K562 (cell line): ENCODE measurements around the gene MUC5B. TPM values are rescaled to one million over a fixed set of nuclear protein-coding genes. Genes with fewer than 3 reads are reported as not detected.
A peak's percentile ranks its signal among the peaks of the same experiment; 100 is the strongest.

Source experiments
- ATF7 ChIP-seq: fragments of 450-650 bp; IDR thresholded peaks from 2 replicates; pipeline ENCODE4 v1.7.1; 2014; ENCODE audit warnings: mild to moderate bottlenecking, moderate library complexity
- BCLAF1 ChIP-seq, 2 experiments: fragments of 450-650 bp in 1 of 2; IDR thresholded peaks; 2 replicates each; pipeline ENCODE4 v1.6.1; 2011 to 2017; ENCODE audit warnings: low read depth in 2 of 2, antibody characterized with exemption in 1 of 2, borderline replicate concordance in 1 of 2, low read length in 1 of 2, mild to moderate bottlenecking in 1 of 2, mixed read lengths in 1 of 2; ENCODE audit not compliant: control insufficient read depth in 1 of 2
- CCNT2 ChIP-seq: IDR thresholded peaks from 2 replicates; pipeline ENCODE4 v1.6.1; 2011; ENCODE audit warnings: borderline replicate concordance, low read depth, mild to moderate bottlenecking, moderate library complexity, mixed read lengths, low read length; ENCODE audit not compliant: insufficient read length; ENCODE audit errors: extremely low read depth
- ESRRA ChIP-seq: fragments of 450-650 bp; IDR thresholded peaks from 2 replicates; pipeline ENCODE4 v1.6.1; 2014; ENCODE audit warnings: low read depth, mild to moderate bottlenecking, moderate library complexity, borderline replicate concordance
- HDAC1 ChIP-seq, 2 experiments: fragments of 450-650 bp; IDR thresholded peaks; 2 replicates each; pipeline ENCODE4 v1.6.1; 2016 to 2017; ENCODE audit warnings: inconsistent platforms in 1 of 2, mild to moderate bottlenecking in 1 of 2, moderate library complexity in 1 of 2
- HMBOX1 ChIP-seq: sonication (generic); IDR thresholded peaks from 2 replicates; pipeline ENCODE4 v1.6.1; 2016
- HMGN3 ChIP-seq: IDR thresholded peaks from 2 replicates; pipeline ENCODE4 v1.6.1; 2011; ENCODE audit warnings: borderline replicate concordance, low read depth, mild to moderate bottlenecking, mixed read lengths, low read length; ENCODE audit not compliant: insufficient read length; ENCODE audit errors: extremely low read depth
- ILF3 ChIP-seq: fragments of 450-650 bp; IDR thresholded peaks from 2 replicates; pipeline ENCODE4 v1.6.1; 2018; ENCODE audit warnings: antibody characterized with exemption, mild to moderate bottlenecking, moderate library complexity, borderline replicate concordance
- MAZ ChIP-seq, 2 experiments: fragments of 450-650 bp in 1 of 2; sonication (generic) in 1 of 2; formaldehyde crosslinking; IDR thresholded peaks in 1 of 2; conservative IDR thresholded peaks in 1 of 2; 2 replicates each; pipeline versions ENCODE4 v1.4.0 to v1.5.0; 2020; ENCODE audit warnings: mild to moderate bottlenecking in 1 of 2, missing genetic modification reagents in 1 of 2
- NCOA1 ChIP-seq: fragments of 450-650 bp; IDR thresholded peaks from 2 replicates; pipeline ENCODE4 v1.6.1; 2016; ENCODE audit warnings: low read depth
- NEUROD1 ChIP-seq: fragments of 150-350 bp; IDR thresholded peaks from 2 replicates; pipeline ENCODE4 v1.6.1; 2014; ENCODE audit warnings: borderline replicate concordance, low read length, low read depth; ENCODE audit not compliant: partially characterized antibody
- PHF8 ChIP-seq: fragments of 200-600 bp; sonication (generic); IDR thresholded peaks from 2 replicates; pipeline ENCODE4 v1.6.1; 2012; ENCODE audit warnings: mixed run types, mild to moderate bottlenecking, inconsistent platforms, low read length, moderate library complexity, borderline replicate concordance
- RAD51 ChIP-seq: fragments of 450-650 bp; IDR thresholded peaks from 2 replicates; pipeline ENCODE4 v1.7.1; 2016; ENCODE audit warnings: low read depth, mild to moderate bottlenecking, borderline replicate concordance
- SMARCA4 ChIP-seq: fragments of 450-650 bp; IDR thresholded peaks from 2 replicates; pipeline ENCODE4 v1.6.1; 2016
- SP1 ChIP-seq: sonication (generic); formaldehyde crosslinking; IDR thresholded peaks from 2 replicates; pipeline ENCODE4 v1.8.1; 2022; ENCODE audit warnings: mild to moderate bottlenecking, missing genetic modification reagents
- TBP ChIP-seq: optimal IDR thresholded peaks from 2 replicates; pipeline ENCODE3; 2011; ENCODE audit warnings: low read depth, low read length, improper control_type of control experiment
- TFAP4 ChIP-seq: sonication (generic); formaldehyde crosslinking; IDR thresholded peaks from 2 replicates; pipeline ENCODE4 v1.8.0; 2022; ENCODE audit warnings: missing genetic modification reagents, mild to moderate bottlenecking, moderate library complexity, borderline replicate concordance
- ZBTB7A ChIP-seq: IDR thresholded peaks from 2 replicates; pipeline ENCODE4 v1.6.1; 2011; ENCODE audit warnings: low read depth, mild to moderate bottlenecking, low read length, moderate library complexity, borderline replicate concordance; ENCODE audit not compliant: control insufficient read depth
- polyA plus RNA-seq, 8 experiments: library from polyadenylated mRNA; depleted of rRNA in 4 of 8; stranded (reverse) in 5 of 8; unstranded in 3 of 8; fragments of >200 nt; fragmentation: Nextera tagmentation in 2 of 8; fragmentation: Illumina TruSeq in 1 of 8; extraction: Ambion mirVana in 2 of 8; extraction: Trizol in 1 of 8; gene quantifications; 2 replicates each; pipeline versions ENCODE4 v1.2.1 to v1.2.3, GENCODE V29; 2011 to 2014; ENCODE audit warnings: inconsistent platforms in 1 of 8, missing spikeins in 1 of 8
- total RNA-seq, 7 experiments: library from RNA; depleted of rRNA in 6 of 7; stranded (reverse); fragments of >200 nt in 6 of 7; fragmentation: Illumina TruSeq in 2 of 7; extraction: Trizol in 2 of 7; gene quantifications; 2 replicates each; pipeline versions ENCODE4 v1.2.1 to v1.2.3, GENCODE V29; 2011 to 2021; ENCODE audit warnings: low replicate concordance in 1 of 7
- TF ChIP-seq, protein P1 (sequence below): conservative IDR thresholded peaks from 2 replicates; pipeline ENCODE4 v1.6.1; 2011; ENCODE audit warnings: low read depth, mild to moderate bottlenecking, low read length; ENCODE audit not compliant: control insufficient read depth

Gene MUC5B
- total and polyA plus RNA-seq, 9 of the 15 experiments (the other 6 are each of a cell fraction or from before 2014, with no cell fraction given) = 0.04 to 0.95 TPM; not detected in 7

DNA sequence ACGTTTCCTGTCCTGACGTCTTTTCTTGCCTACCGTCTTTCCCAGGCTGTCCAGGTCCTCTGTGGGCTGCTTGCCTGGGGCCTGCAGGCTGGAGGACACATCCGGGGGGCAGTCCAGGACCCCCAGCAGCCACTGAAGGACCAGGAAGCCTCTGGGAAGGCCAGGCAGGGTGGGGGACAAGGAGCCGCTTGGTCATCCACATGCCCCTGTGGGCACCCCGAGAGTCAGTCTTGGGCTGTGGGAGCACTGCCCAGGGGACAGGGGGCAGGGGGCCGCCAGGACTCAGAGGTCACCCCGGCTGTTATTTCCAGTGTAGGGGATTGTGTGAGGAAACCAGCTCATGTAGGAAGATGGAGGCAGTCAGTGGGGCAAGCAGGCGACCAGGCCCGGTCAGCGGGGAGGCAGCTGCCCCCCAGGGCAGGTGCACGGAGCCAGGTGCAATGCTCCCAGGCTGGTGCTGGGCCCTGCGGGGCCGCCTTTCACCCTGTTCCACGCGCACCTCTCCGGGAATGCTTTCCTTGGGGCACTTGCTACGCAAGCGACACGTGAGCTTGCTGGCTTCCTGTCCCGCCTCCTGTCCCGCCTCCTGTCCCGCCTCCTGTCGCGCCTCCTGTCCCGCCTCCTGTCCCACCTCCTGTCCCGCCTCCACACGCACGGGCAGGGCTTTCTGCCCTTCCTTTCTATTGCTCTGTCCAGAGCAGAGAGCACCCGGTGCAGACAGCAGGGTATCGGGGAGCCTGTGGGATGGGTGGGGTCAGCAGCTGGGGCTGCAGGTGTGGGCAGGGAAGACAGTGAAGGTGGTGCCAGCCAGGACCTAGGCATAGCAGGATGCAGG lies 39.5 kb downstream of the MUC5B start (continued):
- TF ChIP-seq BCLAF1 (IDR thresholded peaks at IDR 0.05; ENCODE audit: borderline replicate concordance in 1 of 2, control insufficient read depth in 1 of 2, low read depth in 2 of 2, low read length in 1 of 2) (peak in 1 of 2 experiments; percentile 78; a peak in 1 of 4 replicates), ESRRA (peak; percentile 67), HDAC1 (IDR thresholded peaks at IDR 0.05) (peak in 1 of 2 experiments; percentile 85; a peak in 2 of 4 replicates), PHF8 (peak; percentile 86; the same call in 1 of the 2 replicates), MAZ (CRISPR knock-in tag; conservative IDR thresholded peaks at IDR 0.05 in 1 of 2, IDR thresholded peaks at IDR 0.05 in 1 of 2) (peak; percentile 47 to 48; a peak in 1 of 4 replicates), HMBOX1 (no peak), NCOA1 (peak; percentile 91), ILF3 (no peak), SMARCA4 (no peak), SP1 (CRISPR knock-in tag) (peak; percentile 85), CCNT2 (peak; percentile 64), RAD51 (peak; percentile 85), HMGN3 (peak; percentile 84), NEUROD1 (peak; percentile 31), ATF7 (peak; percentile 58), ZBTB7A (0 out of 2 replicates have a peak, but pooled peaks have one; percentile 37), TBP (peak; percentile 50), TFAP4 (peak; percentile 73; the same call in 1 of the 2 replicates)
- TF ChIP-seq, protein P1, sequence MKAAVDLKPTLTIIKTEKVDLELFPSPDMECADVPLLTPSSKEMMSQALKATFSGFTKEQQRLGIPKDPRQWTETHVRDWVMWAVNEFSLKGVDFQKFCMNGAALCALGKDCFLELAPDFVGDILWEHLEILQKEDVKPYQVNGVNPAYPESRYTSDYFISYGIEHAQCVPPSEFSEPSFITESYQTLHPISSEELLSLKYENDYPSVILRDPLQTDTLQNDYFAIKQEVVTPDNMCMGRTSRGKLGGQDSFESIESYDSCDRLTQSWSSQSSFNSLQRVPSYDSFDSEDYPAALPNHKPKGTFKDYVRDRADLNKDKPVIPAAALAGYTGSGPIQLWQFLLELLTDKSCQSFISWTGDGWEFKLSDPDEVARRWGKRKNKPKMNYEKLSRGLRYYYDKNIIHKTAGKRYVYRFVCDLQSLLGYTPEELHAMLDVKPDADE = peak; percentile 67
